NAMALWA (cell line): ENCODE measurements around the gene OR51B6.
A peak's percentile ranks its signal among the peaks of the same experiment; 100 is the strongest.
"Not testable (repeated sequence)": the region's sequence is repeated elsewhere in the genome, so short reads cannot be mapped to it uniquely, and the experiment has no call there.

Experiments used
- DNase-seq: peaks from one replicate; pipeline ENCODE4 v3.0.0-alpha.2; 2015; ENCODE audit warnings: low spot score

OR51B6 gene

DNA sequence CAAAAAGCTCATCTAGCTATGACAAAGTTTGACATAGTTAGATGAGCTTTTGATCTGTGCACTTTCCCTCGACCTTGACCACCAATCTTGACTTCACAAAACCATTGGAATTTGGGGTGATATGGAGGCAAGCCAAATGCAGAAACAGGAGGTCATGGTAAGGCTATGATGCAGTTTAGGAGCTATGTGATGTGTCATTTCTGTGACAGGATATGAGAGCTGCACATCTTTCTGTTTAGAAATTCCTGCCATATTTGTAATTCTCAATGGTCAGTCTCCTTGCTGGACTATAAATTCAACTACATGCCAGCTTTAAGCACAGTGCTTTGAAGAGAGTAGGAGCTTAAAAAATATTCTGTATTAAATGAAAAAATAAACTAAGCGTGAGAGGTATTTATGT lies 12.9 kb downstream of the OR51B6 start:
- no peak for DNase-seq

DNA sequence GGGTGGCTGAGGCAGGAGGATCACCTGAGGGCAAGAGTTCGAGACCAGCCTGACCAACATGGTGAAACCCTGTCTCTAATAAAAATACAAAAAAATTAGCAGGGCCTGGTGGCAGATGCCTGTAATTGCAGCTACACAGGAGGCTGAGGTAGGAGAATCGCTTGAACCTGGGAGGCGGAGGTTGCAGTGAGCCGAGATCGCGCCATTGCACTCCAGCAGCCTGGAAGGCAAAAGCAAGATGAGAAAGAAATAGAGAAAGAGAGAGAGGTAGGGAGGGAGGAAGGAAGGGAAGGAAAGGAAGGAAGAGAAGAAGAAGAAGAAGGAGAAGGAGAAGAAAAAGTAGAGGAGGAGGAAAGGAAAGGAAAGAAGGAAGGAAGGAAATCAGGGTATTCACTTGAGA lies 15.1 kb downstream of the OR51B6 start:
- DNase-seq = not testable (repeated sequence)

DNA sequence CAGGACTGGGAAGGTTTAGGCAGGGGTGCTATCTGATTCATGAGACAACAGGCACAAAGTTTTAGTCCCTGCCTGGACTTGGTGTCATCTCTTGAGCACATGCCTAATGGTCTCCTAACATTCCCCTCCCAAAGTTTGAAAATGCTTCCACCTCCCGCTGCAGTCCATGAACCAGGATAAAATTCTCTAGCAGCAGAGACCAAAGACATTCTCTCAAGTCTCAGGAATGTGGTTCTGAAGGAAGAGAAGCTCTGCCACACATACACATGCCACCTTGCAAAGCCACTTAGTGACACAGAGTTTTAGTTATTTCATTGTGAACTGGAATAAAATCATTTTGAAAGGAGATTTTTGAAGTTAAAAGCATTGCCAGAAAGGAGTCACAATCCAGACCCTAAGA lies 15.5 kb downstream of the OR51B6 start:
- no peak for DNase-seq

GRCh38 chr11:5367448-5368074 lies 16.3 kb downstream of the OR51B6 start:
- no peak for DNase-seq

GRCh38 chr11:5368502-5369043 lies 17.3 kb downstream of the OR51B6 start:
- no peak for DNase-seq

- DNase-seq = peak; percentile 7
These were observed 18.5 kb downstream of the OR51B6 start for GRCh38 chr11:5369789-5370188.

DNA sequence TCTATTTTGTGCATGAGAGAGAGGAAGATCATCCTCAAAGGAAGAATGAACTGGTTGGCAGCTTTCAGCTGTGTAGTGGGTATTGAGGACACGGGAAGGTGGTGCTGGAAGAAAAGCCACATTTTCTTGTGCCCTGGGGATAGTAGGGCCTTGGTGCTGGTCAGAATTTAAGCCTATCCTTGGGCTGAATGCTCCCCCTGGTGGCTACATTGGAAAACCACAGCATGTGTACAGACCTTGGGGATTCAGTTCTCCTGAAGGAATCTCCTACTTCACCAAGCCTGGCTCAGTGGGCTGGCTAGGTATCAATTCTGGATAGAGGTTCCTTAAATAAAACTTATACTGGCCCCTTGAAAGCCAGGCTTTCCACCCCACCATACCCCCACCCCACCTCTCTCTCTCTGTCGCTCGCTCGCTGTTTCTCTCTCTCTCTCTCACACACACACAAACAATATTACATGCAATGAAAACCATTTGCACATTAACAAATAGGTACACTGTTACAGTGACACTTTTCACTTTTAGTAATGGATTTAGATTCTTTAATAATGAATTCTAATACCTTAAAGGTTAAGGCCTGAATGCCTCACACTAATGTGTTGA lies 29.5 kb downstream of the OR51B6 start:
- DNase-seq = peak; percentile 63

- no peak for DNase-seq
These were observed 32.3 kb downstream of the OR51B6 start, which contains the start of gene OR51M1 for GRCh38 chr11:5383576-5383975. TSS of gene OR51M1 (plus strand) at chr11:5383812. CDS start at chr11:5389399, 5,587 bp downstream.

GRCh38 chr11:5384335-5384734 lies 33.0 kb downstream of the OR51B6 start:
- DNase-seq = no peak

GRCh38 chr11:5390210-5390609 lies 38.9 kb downstream of the OR51B6 start:
- DNase-seq = peak; percentile 10

DNA sequence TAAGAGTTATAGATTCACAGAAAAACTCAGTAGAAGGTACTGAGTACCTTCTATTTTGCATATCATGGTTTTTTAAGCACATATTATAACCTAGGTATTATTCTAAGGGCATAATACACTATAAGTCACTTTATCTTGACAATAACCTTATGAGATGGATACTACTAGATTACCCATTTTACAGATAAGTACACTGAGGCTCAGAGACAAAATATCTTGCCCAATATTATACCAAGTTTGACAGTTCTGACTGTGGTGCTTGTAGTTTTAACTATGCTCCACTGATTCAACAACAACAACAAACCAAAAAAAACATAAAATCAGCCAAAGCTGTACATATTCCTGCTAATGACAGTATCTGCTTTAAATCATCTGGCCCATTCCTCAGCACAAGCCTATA lies 42.8 kb downstream of the OR51B6 start:
- DNase-seq = no peak

- no peak for DNase-seq
These were observed 47.6 kb downstream of the OR51B6 start for GRCh38 chr11:5398936-5399335.
